GM23338 (cell line): Measurements from ENCODE around the gene CLEC7A. TPM values are rescaled to one million over a fixed set of nuclear protein-coding genes. Genes with fewer than 3 reads are reported as not detected.

ENCODE experiments used
- ATAC-seq: fragments of 200-7000 bp; cut with Tn5 transposase; 3 replicates; pipeline ENCODE4 v1.9.1; 2020
- DNase-seq: peaks from one replicate; pipeline ENCODE4 v3.0.0-alpha.2; 2015; ENCODE audit warnings: low spot score
- H2AFZ ChIP-seq: fragments of 200-600 bp; sonication (generic); 2 replicates; pipeline ENCODE4 v1.8.0; 2016; ENCODE audit warnings: antibody characterized with exemption, mild to moderate bottlenecking, moderate library complexity
- H3F3A ChIP-seq: fragments of 200-600 bp; sonication (generic); replicated peaks from 2 replicates; pipeline ENCODE4 v1.8.0; 2017; ENCODE audit warnings: antibody characterized with exemption, mixed run types, low read depth
- H3K27ac ChIP-seq: fragments of 200-600 bp; sonication (generic); 2 replicates; pipeline ENCODE4 v1.6.1; 2016; ENCODE audit warnings: low read depth
- H3K27me3 ChIP-seq: fragments of 200-600 bp; sonication (generic); 2 replicates; pipeline ENCODE4 v1.8.0; 2016; ENCODE audit warnings: mild to moderate bottlenecking, mixed run types, moderate library complexity; ENCODE audit not compliant: insufficient read depth
- H3K36me3 ChIP-seq: fragments of 200-600 bp; sonication (generic); 2 replicates; pipeline ENCODE4 v1.8.0; 2016; ENCODE audit warnings: mild to moderate bottlenecking; ENCODE audit not compliant: insufficient read depth
- H3K4me1 ChIP-seq: fragments of 200-600 bp; sonication (generic); 2 replicates; pipeline ENCODE4 v1.8.0; 2016; ENCODE audit warnings: mild to moderate bottlenecking, moderate library complexity; ENCODE audit not compliant: insufficient read depth
- H3K4me2 ChIP-seq: fragments of 200-600 bp; sonication (generic); 2 replicates; pipeline ENCODE4 v1.7.1; 2017; ENCODE audit warnings: mixed run types
- H3K4me3 ChIP-seq: fragments of 200-600 bp; sonication (generic); 2 replicates; pipeline ENCODE4 v1.6.1; 2016; ENCODE audit warnings: mixed run types
- H3K79me2 ChIP-seq: fragments of 200-600 bp; sonication (generic); replicated peaks from 2 replicates; pipeline ENCODE4 v1.8.0; 2017; ENCODE audit warnings: mild to moderate bottlenecking; ENCODE audit not compliant: insufficient read depth
- H3K9me2 ChIP-seq: fragments of 200-600 bp; sonication (generic); 2 replicates; pipeline ENCODE4 v1.8.0; 2017; ENCODE audit not compliant: insufficient read depth
- H4K20me1 ChIP-seq: fragments of 200-600 bp; sonication (generic); replicated peaks from 2 replicates; pipeline ENCODE4 v1.8.0; 2017; ENCODE audit warnings: mild to moderate bottlenecking; ENCODE audit not compliant: insufficient read depth
- H3K27ac Mint-ChIP-seq: 2 replicates; pipeline ENCODE4 v1.8.0; 2020; ENCODE audit warnings: inconsistent platforms, mild to moderate bottlenecking, moderate library complexity, mixed read lengths
- H3K27me3 Mint-ChIP-seq: 3 replicates; pipeline ENCODE4 v1.8.0; 2022; ENCODE audit warnings: low read depth, mild to moderate bottlenecking, moderate library complexity, mixed read lengths, inconsistent platforms; ENCODE audit not compliant: insufficient read depth, poor library complexity
- H3K36me3 Mint-ChIP-seq: 3 replicates; pipeline ENCODE4 v1.8.0; 2021; ENCODE audit warnings: low read depth, mild to moderate bottlenecking, inconsistent platforms, moderate library complexity, mixed read lengths
- H3K4me1 Mint-ChIP-seq: 3 replicates; pipeline ENCODE4 v1.8.0; 2020; ENCODE audit warnings: mild to moderate bottlenecking, inconsistent platforms, mixed read lengths
- H3K4me3 Mint-ChIP-seq: 3 replicates; pipeline ENCODE4 v1.8.0; 2021; ENCODE audit warnings: moderate library complexity, mild to moderate bottlenecking, inconsistent platforms, mixed read lengths
- H3K9me3 Mint-ChIP-seq: 3 replicates; pipeline ENCODE4 v1.8.0; 2020; ENCODE audit warnings: moderate library complexity, mild to moderate bottlenecking, inconsistent platforms, mixed read lengths
- CREB1 ChIP-seq: fragments of 250-450 bp; sonication (Bioruptor Pico); IDR thresholded peaks from 2 replicates; pipeline ENCODE4 v1.5.0; 2020; ENCODE audit warnings: low read depth, mild to moderate bottlenecking, moderate library complexity
- EZH2 ChIP-seq: fragments of 200-600 bp; sonication (generic); IDR thresholded peaks from one replicate; pipeline ENCODE4 v1.8.0; 2017; ENCODE audit warnings: antibody characterized with exemption, mild to moderate bottlenecking, low read depth; ENCODE audit not compliant: unreplicated experiment
- EZH2phosphoT487 ChIP-seq: fragments of 200-600 bp; sonication (generic); IDR thresholded peaks from one replicate; pipeline ENCODE4 v1.8.1; 2018; ENCODE audit warnings: antibody characterized with exemption; ENCODE audit not compliant: unreplicated experiment
- NANOG ChIP-seq: IDR thresholded peaks from 2 replicates; pipeline ENCODE4 v1.6.1; 2016; ENCODE audit warnings: antibody characterized with exemption, borderline replicate concordance
- REST ChIP-seq: IDR thresholded peaks from one replicate; pipeline ENCODE4 v1.6.1; 2018; ENCODE audit warnings: antibody characterized with exemption; ENCODE audit not compliant: unreplicated experiment
- polyA plus RNA-seq: library from polyadenylated mRNA; unstranded; fragments of >200 nt; fragmentation: Nextera tagmentation; extraction: Ambion mirVana; gene quantifications from 2 replicates; pipeline ENCODE4 v1.2.1, GENCODE V29; 2016
- total RNA-seq: library from RNA; depleted of rRNA; stranded (reverse); fragments of >200 nt; shearing (Covaris generic); gene quantifications from 2 replicates; pipeline ENCODE4 v1.2.3, GENCODE V29; 2014
- TF ChIP-seq, protein P1 (sequence below): IDR thresholded peaks from 2 replicates; pipeline ENCODE4 v1.6.1; 2016; ENCODE audit warnings: antibody characterized with exemption
- TF ChIP-seq, protein P2 (sequence below), 2 experiments: fragments of 200-600 bp in 1 of 2; sonication (generic) in 1 of 2; conservative IDR thresholded peaks; 2 replicates each; pipeline versions ENCODE4 v1.5.1 to v1.6.1; 2016 to 2017; ENCODE audit warnings: antibody characterized with exemption in 2 of 2, low read depth in 2 of 2, mild to moderate bottlenecking in 2 of 2, moderate library complexity in 1 of 2

The CLEC7A gene
- total and polyA plus RNA-seq, 2 experiments from 2014 or later = 0.39 TPM; not detected in 1

GRCh38 chr12:10132850-10133370 is 2.9 kb upstream of the CLEC7A start (continued):
- TF ChIP-seq, protein P1, sequence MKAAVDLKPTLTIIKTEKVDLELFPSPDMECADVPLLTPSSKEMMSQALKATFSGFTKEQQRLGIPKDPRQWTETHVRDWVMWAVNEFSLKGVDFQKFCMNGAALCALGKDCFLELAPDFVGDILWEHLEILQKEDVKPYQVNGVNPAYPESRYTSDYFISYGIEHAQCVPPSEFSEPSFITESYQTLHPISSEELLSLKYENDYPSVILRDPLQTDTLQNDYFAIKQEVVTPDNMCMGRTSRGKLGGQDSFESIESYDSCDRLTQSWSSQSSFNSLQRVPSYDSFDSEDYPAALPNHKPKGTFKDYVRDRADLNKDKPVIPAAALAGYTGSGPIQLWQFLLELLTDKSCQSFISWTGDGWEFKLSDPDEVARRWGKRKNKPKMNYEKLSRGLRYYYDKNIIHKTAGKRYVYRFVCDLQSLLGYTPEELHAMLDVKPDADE = no peak
- TF ChIP-seq NANOG (no peak), CREB1 (CRISPR knock-in tag) (no peak), EZH2 (no peak), EZH2phosphoT487 (no peak)

DNA sequence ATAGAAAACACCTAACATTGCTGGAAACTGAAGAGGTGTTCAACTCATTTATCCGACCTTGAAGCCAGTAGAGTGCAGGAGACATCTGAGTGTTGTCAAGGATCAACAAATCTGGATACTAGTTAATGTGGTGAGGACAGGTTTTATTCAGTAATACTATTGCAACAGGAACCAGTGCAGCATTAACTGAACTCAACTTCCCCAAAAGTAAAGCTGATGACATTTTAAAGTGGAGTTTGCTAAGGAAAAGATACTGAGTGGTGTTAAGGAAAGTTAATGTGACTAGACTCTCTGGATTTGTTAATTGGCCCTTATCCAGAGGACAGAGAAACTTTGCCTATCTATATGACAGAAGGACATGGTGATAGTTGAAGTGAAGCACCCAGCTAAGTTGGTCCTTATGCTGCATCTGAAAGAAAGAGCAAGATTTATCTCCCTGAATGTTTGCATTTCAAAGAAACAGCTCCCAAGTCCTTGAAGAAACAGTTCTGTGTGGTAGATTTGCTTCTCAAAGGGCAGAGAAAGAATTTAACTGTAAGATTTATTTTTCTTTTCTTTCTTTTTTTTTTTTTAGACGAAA is 1.2 kb upstream of the CLEC7A start:
- Histone ChIP-seq H3K27me3 (no peaks in the 10 kb centered on the region), H4K20me1 (no peaks in the 10 kb centered on the region), H3K4me1 (peaks cover 45% of the 10 kb centered on the region), H3K4me2 (peak overlapping the region; percentile 41; the same call in 1 of the 2 replicates), H3K9me2 (no peaks in the 10 kb centered on the region), H2AFZ (no peak overlapping the region), H3K4me3 (no peak overlapping the region), H3K36me3 (no peaks in the 10 kb centered on the region), H3K79me2 (no peaks in the 10 kb centered on the region), H3F3A (no peaks in the 10 kb centered on the region), H3K27ac (peak overlapping the region; percentile 33; the same call in 1 of the 2 replicates)
- H3K4me1 Mint-ChIP-seq = peaks cover 42% of the 10 kb centered on the region
- H3K27me3 Mint-ChIP-seq = peaks cover 2% of the 10 kb centered on the region
- no peaks in the 10 kb centered on the region for H3K9me3 Mint-ChIP-seq
- no peaks in the 10 kb centered on the region for H3K36me3 Mint-ChIP-seq
- peak overlapping the region; percentile 11; the same call in 1 of the 2 replicates for H3K27ac Mint-ChIP-seq
- DNase-seq (no peak), ATAC-seq (peak; percentile 32; the same call in 1 of the 3 replicates)
- H3K4me3 Mint-ChIP-seq = no peak overlapping the region
- TF ChIP-seq, protein P2, sequence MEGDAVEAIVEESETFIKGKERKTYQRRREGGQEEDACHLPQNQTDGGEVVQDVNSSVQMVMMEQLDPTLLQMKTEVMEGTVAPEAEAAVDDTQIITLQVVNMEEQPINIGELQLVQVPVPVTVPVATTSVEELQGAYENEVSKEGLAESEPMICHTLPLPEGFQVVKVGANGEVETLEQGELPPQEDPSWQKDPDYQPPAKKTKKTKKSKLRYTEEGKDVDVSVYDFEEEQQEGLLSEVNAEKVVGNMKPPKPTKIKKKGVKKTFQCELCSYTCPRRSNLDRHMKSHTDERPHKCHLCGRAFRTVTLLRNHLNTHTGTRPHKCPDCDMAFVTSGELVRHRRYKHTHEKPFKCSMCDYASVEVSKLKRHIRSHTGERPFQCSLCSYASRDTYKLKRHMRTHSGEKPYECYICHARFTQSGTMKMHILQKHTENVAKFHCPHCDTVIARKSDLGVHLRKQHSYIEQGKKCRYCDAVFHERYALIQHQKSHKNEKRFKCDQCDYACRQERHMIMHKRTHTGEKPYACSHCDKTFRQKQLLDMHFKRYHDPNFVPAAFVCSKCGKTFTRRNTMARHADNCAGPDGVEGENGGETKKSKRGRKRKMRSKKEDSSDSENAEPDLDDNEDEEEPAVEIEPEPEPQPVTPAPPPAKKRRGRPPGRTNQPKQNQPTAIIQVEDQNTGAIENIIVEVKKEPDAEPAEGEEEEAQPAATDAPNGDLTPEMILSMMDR (conservative IDR thresholded peaks at IDR 0.05; ENCODE audit: low read depth in 2 of 2) = no peak
- no peak for TF ChIP-seq EZH2phosphoT487
- TF ChIP-seq REST = no peak
